Measurements from ENCODE around the gene ZNF709.

GRCh38 chr19:12484371-12485051 is at the start of gene ZNF709:
- TF ChIP-seq CTCF (conservative IDR thresholded peaks at IDR 0.05; ENCODE audit: low read depth, low read length) (no peak), USF2 (IDR thresholded peaks at IDR 0.05; ENCODE audit: low read depth, low read length) (no peak), CEBPB (IDR thresholded peaks at IDR 0.05; ENCODE audit: low read depth, low read length) (no peak)
